ENCODE measurements around the gene ATE1. TPM values are rescaled to one million over a fixed set of nuclear protein-coding genes. Genes with fewer than 3 reads are reported as not detected.
A peak's percentile ranks its signal among the peaks of the same experiment; 100 is the strongest.

The ATE1 gene
- total and polyA plus RNA-seq, 11 donors: 15.2 to 50.1 (median 39.9) TPM

- ATAC-seq (peak in 1 of 4 donors; percentile 23), DNase-seq (peak in 2 of 5 donors; percentile 35 to 55)
- intact Hi-C loops (cut with DNase I): loop anchor here in 8 of 10 donors (2.0 to 10.0 kb wide), 7 partner anchors 44 to 184 kb away; partner anchors contain the start of gene NSMCE4A (in 2 of the 8)
- Histone ChIP-seq H3K4me1 (peaks cover 0 to 41% (median 18%) of the 10 kb centered on the region in 12 donors), H3K9me3 (no peaks in the 10 kb centered on the region), H3K4me3 (peak overlapping the region; percentile 82 to 100 (median 94)), H3K27me3 (no peaks in the 10 kb centered on the region), H3K27ac (peak overlapping the region; percentile 90 to 100 (median 98)), H3K36me3 (peaks cover 0 to 7% (median 0%) of the 10 kb centered on the region in 9 donors)
- 1 to 12% (median 6%) methylated on average over 11 to 20 of the region's 20 CpGs for WGBS, 4 donors
- no peak for TF ChIP-seq CTCF (IDR thresholded peaks at IDR 0.05)
- TF ChIP-seq POLR2A (IDR thresholded peaks at IDR 0.05): no peak
These were observed 675 bp upstream of the ATE1 start for GRCh38 chr10:121928528-121928884.

GRCh38 chr10:121927318-121927840 lies 452 bp downstream of the ATE1 start:
- Histone ChIP-seq H3K27ac (peak overlapping the region; percentile 90 to 100 (median 98)), H3K9me3 (no peaks in the 10 kb centered on the region), H3K4me3 (peak overlapping the region; percentile 82 to 100 (median 94)), H3K36me3 (peaks cover 0 to 17% (median 8%) of the 10 kb centered on the region in 9 donors), H3K27me3 (no peaks in the 10 kb centered on the region), H3K4me1 (peaks cover 0 to 41% (median 18%) of the 10 kb centered on the region in 12 donors)
- no peak for TF ChIP-seq POLR2A (IDR thresholded peaks at IDR 0.05)
- no peak for TF ChIP-seq CTCF (IDR thresholded peaks at IDR 0.05)
- ATAC-seq (peak; percentile 29 to 76 (median 64)), DNase-seq (peak; percentile 59 to 79 (median 65))
- WGBS, 4 donors: 0 to 1% (median 0%) methylated on average over 17 to 48 of the region's 48 CpGs
- intact Hi-C loops (cut with DNase I): loop anchor here in 7 of 10 donors (5.0 to 10.0 kb wide), 5 partner anchors 45 to 185 kb away; no protein-coding TSS in a partner anchor

GRCh38 chr10:121926671-121927317 lies 1.0 kb downstream of the ATE1 start:
- ATAC-seq (no peak), DNase-seq (no peak)
- Histone ChIP-seq H3K4me1 (peaks cover 0 to 44% (median 18%) of the 10 kb centered on the region in 12 donors), H3K36me3 (peaks cover 0 to 22% (median 8%) of the 10 kb centered on the region in 9 donors), H3K27ac (peak overlapping the region; percentile 90 to 100 (median 98)), H3K9me3 (no peaks in the 10 kb centered on the region), H3K4me3 (peak overlapping the region; percentile 82 to 100 (median 94)), H3K27me3 (no peaks in the 10 kb centered on the region)
- TF ChIP-seq CTCF (IDR thresholded peaks at IDR 0.05) (no peak), POLR2A (IDR thresholded peaks at IDR 0.05) (no peak)
- intact Hi-C loops (cut with DNase I): loop anchor here in 7 of 10 donors (5.0 to 10.0 kb wide), 5 partner anchors 46 to 186 kb away; no protein-coding TSS in a partner anchor
- WGBS, 4 donors: 1 to 2% (median 1%) methylated on average over 20 of the region's 20 CpGs

GRCh38 chr10:121926157-121926556 lies 1.7 kb downstream of the ATE1 start:
- intact Hi-C loops (cut with DNase I): loop anchor here in 7 of 10 donors (5.0 to 10.0 kb wide), 5 partner anchors 46 to 186 kb away; no protein-coding TSS in a partner anchor
- H3K36me3 ChIP-seq: peaks cover 0 to 26% (median 8%) of the 10 kb centered on the region in 9 donors
- ATAC-seq: no peak
- peak overlapping the region in 11 of 12 donors; percentile 90 to 100 (median 99) for H3K27ac ChIP-seq
- no peaks in the 10 kb centered on the region for H3K9me3 ChIP-seq
- H3K27me3 ChIP-seq: no peaks in the 10 kb centered on the region
- 82 to 88% (median 83%) methylated on average over 4 of the region's 4 CpGs for WGBS, 4 donors
- peak overlapping the region in 9 of 12 donors; percentile 83 to 100 (median 92) for H3K4me3 ChIP-seq
- no peak for DNase-seq
- TF ChIP-seq POLR2A (IDR thresholded peaks at IDR 0.05) (no peak), CTCF (IDR thresholded peaks at IDR 0.05) (no peak)
- peaks cover 0 to 50% (median 20%) of the 10 kb centered on the region in 12 donors for H3K4me1 ChIP-seq

All from heart left ventricle (tissue), 16 donors.